Measurements from ENCODE around the gene CDCA4.

The CDCA4 gene

DNA sequence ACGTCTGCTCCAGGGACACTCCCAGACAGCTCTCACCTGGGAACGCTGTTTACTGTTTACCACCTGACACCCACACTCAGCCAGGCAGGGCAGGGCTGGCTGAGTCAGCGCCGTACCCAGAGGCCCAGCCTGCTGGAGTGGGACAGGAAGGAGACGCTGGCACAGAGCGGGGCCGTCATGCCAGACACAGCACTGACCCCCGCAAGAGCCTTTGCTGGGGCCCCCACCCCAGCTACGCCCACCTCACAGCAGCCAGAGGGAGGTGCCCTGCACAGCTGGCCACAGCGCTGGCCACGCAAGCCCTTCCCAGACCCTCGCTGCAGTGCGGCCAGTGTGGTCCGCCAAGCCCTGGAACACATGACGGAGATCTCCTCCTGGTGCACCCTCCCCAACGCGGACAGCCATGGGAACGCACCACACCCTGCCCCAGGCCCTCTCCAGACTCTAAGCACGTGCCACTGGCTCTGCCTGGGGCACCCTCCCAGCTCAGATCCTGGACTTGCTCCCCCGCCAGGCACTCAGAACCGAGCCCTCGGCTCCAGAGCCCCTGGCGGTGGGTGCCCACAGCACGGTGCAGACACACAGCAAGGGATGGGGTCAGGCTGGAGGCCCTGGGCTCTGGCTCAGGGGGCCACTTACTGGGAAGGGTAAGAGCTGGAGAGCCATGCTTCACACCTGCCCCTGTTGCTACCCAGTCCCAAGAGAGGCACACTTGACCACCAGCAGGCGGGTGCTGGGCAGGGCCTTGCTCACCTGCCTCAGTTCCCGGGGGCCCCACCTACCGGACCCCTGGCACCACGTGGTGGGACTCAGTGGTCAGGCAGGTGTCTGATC, 48.4 kb downstream of the CDCA4 start:
- no peak for DNase-seq

DNA sequence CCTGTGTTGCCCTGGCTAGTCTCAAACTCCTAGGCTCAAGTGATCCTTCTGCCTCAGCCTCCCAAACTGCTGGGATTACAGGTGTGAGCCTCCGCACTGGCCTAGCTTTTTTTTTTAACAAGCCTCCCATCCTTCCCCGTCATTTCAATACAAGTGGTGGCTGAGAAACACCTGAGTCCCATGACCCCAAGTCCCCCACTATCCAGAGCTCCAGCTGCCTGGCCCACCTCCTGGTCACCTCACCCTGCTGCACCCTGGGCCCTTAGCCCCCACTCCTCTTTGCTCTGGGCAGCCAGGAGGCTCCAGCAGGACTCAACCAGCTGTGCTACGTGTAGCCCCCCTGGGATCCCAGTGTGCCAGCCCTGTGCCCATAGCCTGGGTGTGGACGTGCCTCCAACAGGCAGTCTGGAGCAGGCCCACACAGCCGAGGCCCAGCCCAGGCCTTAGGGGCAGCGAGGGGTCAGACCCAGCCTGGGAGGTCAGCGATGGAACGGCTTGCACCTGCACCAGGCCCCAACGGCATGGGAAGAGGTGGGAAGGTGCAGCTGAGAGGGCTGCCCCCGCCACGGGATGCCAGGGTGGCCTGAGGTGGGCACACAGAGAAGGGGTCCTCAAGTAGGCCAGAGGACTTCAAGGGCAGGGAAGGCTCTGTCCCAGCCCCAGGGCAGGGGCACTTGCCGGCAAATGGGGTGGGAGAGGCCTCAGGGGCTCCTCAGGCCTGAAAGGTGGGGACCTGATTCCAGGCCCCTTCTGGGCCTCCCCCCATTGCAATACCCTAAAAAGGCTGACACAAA, 49.2 kb downstream of the CDCA4 start:
- DNase-seq, result no peak

DNA sequence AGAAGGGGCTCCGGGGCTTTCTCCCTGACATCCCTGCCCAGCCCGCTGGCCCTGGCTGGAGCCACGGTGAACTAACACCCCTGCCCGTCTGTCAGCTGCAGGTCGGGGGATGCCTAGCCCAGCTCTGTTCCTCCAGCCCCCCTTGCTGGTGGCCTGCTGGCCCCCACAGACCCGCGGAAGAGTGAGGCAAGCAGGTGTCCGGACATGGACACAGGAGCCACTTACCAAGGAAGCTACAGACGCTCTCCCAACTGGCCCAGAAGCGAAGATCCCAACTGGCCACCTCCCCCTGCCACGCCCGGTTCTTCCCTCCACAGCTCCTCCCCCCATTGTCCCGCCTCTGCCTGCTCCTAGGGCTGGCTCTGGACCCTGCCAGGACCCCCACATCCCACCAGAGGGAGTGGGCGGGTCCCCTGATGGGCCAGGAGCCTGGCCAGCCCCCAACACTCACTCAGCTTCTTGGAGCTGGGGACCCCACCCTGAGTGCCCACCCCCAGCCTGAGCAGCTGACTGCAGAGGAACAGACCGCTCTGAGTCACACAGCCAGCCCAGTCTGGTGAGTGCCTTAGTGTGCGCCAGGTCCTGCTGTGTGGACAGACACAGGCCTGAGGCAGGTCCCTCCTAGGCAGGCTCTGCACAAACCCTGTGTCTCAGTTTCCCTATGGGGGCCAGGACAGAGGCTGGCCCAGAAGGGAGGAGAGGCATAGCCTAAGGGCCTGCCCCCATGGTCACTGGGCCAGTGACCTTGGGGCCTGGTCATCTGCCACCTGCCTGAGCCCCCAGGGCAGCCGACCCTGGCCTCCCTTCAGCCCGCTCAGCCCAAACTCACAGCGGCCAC, 50.4 kb downstream of the CDCA4 start:
- DNase-seq, result no peak

DNA sequence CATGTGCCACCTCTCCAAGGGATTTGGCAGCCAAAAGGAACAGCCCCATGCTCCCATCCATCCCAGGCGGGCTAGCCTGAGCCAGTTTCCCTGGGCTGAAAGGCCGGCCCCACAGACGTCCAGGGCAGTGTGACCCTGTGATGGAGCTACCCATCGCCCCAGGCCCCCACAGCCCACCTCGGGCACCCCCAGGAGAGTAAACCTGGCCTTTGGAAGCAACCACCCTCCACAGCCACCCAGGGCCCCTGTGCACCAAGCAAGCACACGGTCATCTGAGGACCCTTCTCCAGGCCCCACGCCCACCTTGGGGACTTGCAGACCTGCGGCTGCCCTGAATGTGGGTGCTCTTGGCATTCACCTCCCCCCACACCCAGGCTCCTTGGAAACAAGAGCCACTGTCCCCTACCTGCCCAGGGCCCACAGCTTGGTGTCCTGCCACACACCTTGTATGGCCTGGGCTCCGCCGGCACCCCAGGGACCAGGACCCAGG, 51.1 kb downstream of the CDCA4 start:
- no peak for DNase-seq

DNA sequence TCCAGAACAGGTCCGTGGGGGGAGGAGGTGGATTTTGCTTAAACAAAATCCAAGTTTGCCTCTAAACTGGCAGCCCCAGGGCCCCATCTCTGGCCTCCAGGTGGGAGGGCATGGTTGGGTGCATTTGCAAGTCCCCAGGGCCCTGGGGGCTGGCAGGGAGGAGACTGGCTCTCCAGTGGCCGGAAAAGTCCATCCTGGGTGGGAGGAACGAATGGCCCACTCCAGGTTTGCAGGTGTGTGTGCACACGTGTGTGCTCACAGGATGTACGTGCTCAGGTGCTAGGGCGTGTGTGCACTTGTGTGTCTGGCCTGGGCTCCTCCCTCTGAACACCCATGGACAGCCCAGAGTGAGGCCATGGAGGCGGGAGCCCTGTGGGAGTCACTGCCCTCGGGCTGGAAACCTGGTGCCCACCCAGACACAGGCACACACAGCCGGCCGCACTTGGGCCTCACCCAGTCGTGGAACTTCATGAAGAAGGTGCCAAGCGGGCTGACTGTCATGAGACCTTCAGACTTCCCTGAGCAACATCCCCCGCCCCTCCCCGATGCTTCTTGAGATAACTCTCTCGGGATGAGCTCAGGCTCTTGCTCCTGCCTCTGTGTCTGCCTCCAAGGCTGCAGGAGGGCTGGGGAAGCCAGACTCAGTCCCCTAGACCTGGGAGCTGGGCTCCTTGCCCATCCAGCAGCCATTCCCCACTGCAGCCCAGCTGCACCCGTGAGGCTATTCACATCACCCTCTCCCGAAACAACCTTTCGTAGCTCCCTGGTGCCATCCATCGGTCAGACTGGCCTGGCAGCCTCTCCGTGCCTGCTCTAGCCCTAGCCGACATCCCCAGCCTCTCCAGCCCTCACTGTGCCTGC, 52.1 kb downstream of the CDCA4 start:
- DNase-seq, result no peak

DNA sequence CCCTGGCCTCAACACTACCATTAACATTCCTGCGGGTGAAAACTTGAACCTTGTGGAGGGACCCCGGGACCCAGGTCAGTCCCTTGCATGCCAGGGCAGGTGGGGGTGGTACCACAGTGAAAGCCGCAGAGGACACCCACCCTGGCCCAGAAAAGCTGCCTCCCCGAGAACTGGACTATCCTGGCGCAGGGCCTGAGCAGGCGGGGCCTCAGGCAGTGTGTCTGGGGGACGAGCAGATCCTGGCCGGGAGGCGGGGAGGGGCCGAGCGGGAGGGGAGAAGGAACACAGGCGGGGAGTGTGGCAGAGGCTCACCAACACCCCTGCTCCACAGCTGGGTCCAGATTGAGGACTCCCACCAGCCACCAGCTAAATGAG, 52.7 kb downstream of the CDCA4 start:
- no peak for DNase-seq

DNA sequence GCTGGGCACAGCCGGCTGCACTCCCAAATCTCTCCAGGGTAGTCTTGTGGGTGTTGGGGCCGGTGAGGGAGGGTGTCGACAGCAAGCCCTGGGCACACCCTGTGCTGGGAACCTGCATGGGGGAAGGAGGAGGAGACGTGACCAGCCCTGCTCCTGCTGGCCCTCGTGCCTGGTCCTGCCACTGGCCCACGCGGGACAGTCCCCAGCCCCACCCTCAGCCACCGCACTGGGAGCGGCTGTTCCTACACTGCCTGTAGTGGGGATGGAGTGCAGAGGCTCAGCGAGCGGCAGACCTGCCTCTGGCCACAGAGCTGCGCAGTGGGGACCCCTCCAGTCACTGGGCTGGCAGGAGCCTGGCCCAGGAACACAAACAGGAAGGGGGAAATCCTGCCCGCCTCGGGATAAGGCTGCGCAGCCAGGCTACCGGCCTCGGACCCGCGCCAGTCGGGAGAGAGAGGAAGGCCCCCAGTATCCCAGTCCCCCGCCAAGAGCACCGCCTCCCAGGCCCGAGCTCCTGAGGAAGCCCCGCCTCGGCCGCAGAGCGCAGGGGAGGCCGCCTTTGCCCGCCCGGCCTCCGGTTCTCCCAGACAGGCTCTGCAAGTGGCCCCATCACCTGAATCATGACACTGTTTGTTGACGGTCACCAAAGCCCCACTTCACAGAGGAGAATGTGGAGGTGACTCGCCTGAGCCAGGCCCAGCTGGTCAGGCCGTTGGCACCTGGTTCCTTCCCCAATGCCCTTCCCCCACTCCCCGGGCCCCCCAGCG, 53.3 kb downstream of the CDCA4 start:
- DNase-seq, result no peak

DNA sequence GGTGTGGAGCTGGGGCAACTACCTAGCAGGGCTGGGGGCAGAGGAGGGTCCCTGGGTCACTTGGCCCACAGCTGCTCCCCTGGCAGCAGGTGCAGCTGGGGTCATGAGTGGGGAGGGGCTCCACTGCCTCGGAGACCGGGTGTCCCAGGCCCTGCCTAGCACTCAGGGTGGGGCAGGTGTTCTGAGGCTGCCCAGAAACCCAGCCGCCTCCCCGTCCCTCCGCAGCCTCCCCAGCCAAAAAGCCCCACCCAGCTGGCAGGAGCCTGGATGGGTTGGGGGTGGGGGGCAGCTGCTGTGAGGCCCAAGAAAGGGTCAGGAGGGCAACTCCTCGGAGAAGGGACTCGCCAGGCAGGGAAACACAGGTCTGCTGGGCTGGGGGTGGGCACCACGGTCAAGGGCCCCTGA, 53.9 kb downstream of the CDCA4 start:
- no peak for DNase-seq

DNA sequence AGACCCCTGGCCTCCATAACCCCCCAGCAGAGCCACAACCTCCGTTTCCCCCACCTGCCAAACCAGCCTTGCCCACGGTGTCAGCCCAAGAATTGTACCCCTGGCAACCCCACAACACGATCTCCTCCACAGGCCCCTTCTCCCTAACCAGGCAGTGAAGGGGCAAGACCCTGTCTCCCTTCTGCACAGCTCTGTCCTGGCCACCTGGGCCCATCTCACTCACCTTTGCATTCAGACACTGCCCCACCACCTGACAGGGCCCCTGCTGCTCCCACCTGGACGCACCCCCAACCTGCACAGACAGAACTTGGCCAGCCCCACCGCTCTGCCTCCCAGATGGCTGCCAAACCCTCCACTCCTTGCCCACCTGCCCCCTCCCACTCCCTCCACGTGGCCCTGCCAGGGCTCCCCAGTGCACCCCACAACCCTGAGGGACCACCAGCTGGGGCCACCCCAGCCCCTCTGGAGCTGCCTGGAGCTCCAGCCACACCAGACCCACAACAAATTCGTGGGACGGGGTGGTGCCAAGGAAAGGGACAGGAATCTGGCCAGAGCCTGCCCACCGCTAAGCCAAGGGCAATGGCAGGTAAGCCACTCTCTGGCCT, 54.5 kb downstream of the CDCA4 start:
- no peak for DNase-seq

DNA sequence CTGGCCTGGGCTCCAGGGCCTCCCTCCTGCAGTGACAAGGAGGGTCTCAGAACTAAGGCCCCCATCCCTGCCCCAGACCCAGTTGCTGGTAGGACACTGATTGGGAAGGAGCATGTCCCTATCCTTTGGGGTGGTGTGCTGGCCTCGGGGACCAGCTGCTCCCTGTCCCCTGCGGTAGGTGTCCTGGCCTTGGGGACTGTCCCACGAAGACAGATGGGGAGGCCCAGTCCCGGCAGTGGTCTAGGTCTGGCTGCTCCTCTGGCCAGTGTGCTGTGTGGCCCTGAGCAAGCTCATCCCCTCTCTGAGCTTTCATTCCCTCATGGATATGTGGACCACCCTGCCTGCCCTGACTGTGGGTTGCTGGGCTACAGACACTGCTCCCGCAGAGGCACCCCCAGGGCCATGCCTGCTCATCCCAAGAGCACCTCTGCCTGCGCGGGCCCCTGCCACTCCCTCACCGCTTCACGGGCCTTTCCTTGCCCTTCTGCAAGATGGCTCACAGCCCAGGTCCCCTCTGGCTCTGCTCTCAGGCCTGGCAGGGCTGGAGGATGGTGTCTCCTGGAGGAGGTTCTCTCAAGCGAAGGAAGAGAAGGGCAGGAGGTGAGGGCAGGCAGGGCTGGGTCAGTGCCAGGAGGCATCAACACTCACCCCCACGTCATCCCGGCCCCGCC, 55.2 kb downstream of the CDCA4 start:
- DNase-seq, result no peak

DNA sequence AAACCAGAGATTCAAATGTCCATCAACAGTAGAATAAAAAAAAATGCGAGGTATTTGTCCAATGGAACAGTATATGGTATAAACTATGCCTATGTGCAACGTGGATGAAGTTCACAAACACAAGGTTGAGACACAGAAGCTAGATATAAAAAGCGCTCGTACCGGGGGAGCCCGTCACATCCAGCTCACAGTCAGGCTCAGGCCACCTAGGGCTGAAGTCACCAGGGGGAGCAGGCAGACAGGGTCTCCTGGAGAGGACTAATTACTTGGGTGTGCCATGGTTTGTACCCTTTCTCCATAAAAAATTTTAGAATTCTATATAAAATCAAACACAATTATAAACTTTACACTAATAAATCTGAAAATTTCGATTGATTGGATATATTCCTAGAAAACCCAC, 56.3 kb downstream of the CDCA4 start:
- no peak for DNase-seq

All from SIG-M5 (cell line).